K562 (cell line): ENCODE data around the gene HELB. TPM values are rescaled to one million over a fixed set of nuclear protein-coding genes. Genes with fewer than 3 reads are reported as not detected.

ENCODE experiments used
- CHD2 ChIP-seq: IDR thresholded peaks from 2 replicates; pipeline ENCODE4 v1.6.1; 2011; ENCODE audit warnings: low read depth, low read length
- FOXK1 ChIP-seq: sonication (generic); formaldehyde crosslinking; IDR thresholded peaks from 2 replicates; pipeline ENCODE4 v1.8.0; 2022; ENCODE audit warnings: missing genetic modification reagents, mild to moderate bottlenecking, borderline replicate concordance
- IRF2 ChIP-seq: sonication (generic); formaldehyde crosslinking; IDR thresholded peaks from 2 replicates; pipeline ENCODE4 v1.8.1; 2022; ENCODE audit warnings: mild to moderate bottlenecking, missing genetic modification reagents
- KAT8 ChIP-seq: fragments of 450-650 bp; IDR thresholded peaks from 2 replicates; pipeline ENCODE4 v1.6.1; 2016; ENCODE audit warnings: low read depth, mild to moderate bottlenecking
- LARP7 ChIP-seq: fragments of 450-650 bp; IDR thresholded peaks from 2 replicates; pipeline ENCODE4 v1.6.1; 2016
- MTA3 ChIP-seq: fragments of 450-650 bp; formaldehyde crosslinking; IDR thresholded peaks from 2 replicates; pipeline ENCODE4 v1.6.1; 2017; ENCODE audit warnings: mild to moderate bottlenecking, borderline replicate concordance
- NBN ChIP-seq: fragments of 450-650 bp; IDR thresholded peaks from 2 replicates; pipeline ENCODE4 v1.6.1; 2016; ENCODE audit warnings: low read depth, mild to moderate bottlenecking
- NONO ChIP-seq, 2 experiments: fragments of 200-400 bp in 1 of 2; fragments of 450-650 bp in 1 of 2; formaldehyde crosslinking in 1 of 2; IDR thresholded peaks; 2 replicates each; pipeline ENCODE4 v1.6.1; 2017; ENCODE audit warnings: low read depth in 2 of 2, mild to moderate bottlenecking in 2 of 2, moderate library complexity in 2 of 2, low read length in 1 of 2
- PBX2 ChIP-seq, 2 experiments: IDR thresholded peaks in 1 of 2; conservative IDR thresholded peaks in 1 of 2; 2 replicates each; pipeline ENCODE4 v1.6.1; 2016; ENCODE audit warnings: low read depth in 2 of 2, mild to moderate bottlenecking in 1 of 2, missing compliant biosample characterization in 1 of 2, missing genetic modification characterization in 1 of 2, moderate library complexity in 1 of 2
- POLR2AphosphoS2 ChIP-seq: IDR thresholded peaks from 2 replicates; pipeline ENCODE4 v1.6.1; 2012; ENCODE audit warnings: low read length, improper control_type of control experiment
- PRPF4 ChIP-seq: fragments of 200-400 bp; formaldehyde crosslinking; IDR thresholded peaks from one replicate; pipeline ENCODE4 v1.6.1; 2017; ENCODE audit warnings: low read length, low read depth, mild to moderate bottlenecking; ENCODE audit not compliant: insufficient read depth, poor library complexity, severe bottlenecking
- RB1 ChIP-seq: fragments of 450-650 bp; IDR thresholded peaks from 2 replicates; pipeline ENCODE4 v1.6.1; 2017; ENCODE audit warnings: low read depth, mild to moderate bottlenecking
- RHOXF2B ChIP-seq: fragments of 250-450 bp; sonication (Bioruptor Pico); conservative IDR thresholded peaks from 2 replicates; pipeline ENCODE4 v1.5.1; 2021
- YBX1 ChIP-seq: fragments of 450-650 bp; IDR thresholded peaks from 2 replicates; pipeline ENCODE4 v1.7.1; 2016; ENCODE audit warnings: mild to moderate bottlenecking
- ZNF324 ChIP-seq: fragments of 250-450 bp; sonication (Bioruptor Pico); IDR thresholded peaks from 2 replicates; pipeline ENCODE4 v1.4.0; 2020; ENCODE audit warnings: mild to moderate bottlenecking
- ZNF589 ChIP-seq: fragments of 200-800 bp; sonication (Bioruptor generic); IDR thresholded peaks from 2 replicates; pipeline ENCODE4 v1.6.1; 2016; ENCODE audit warnings: low read depth, missing genetic modification characterization, missing compliant biosample characterization
- ZNF785 ChIP-seq: fragments of 250-450 bp; sonication (Bioruptor Pico); IDR thresholded peaks from 2 replicates; pipeline ENCODE4 v1.4.0; 2020; ENCODE audit warnings: mild to moderate bottlenecking
- polyA plus RNA-seq, 8 experiments: library from polyadenylated mRNA; depleted of rRNA in 4 of 8; stranded (reverse) in 5 of 8; unstranded in 3 of 8; fragments of >200 nt; fragmentation: Nextera tagmentation in 2 of 8; fragmentation: Illumina TruSeq in 1 of 8; extraction: Ambion mirVana in 2 of 8; extraction: Trizol in 1 of 8; gene quantifications; 2 replicates each; pipeline versions ENCODE4 v1.2.1 to v1.2.3, GENCODE V29; 2011 to 2014; ENCODE audit warnings: inconsistent platforms in 1 of 8, missing spikeins in 1 of 8
- total RNA-seq, 7 experiments: library from RNA; depleted of rRNA in 6 of 7; stranded (reverse); fragments of >200 nt in 6 of 7; fragmentation: Illumina TruSeq in 2 of 7; extraction: Trizol in 2 of 7; gene quantifications; 2 replicates each; pipeline versions ENCODE4 v1.2.1 to v1.2.3, GENCODE V29; 2011 to 2021; ENCODE audit warnings: low replicate concordance in 1 of 7
- TF ChIP-seq, protein P1 (sequence below): sonication (generic); formaldehyde crosslinking; IDR thresholded peaks from 2 replicates; pipeline ENCODE4 v1.8.0; 2022; ENCODE audit warnings: mild to moderate bottlenecking, missing genetic modification reagents
- TF ChIP-seq, protein P2 (sequence below): fragments of 250-450 bp; sonication (Bioruptor Pico); IDR thresholded peaks from 2 replicates; pipeline ENCODE4 v1.4.0; 2020; ENCODE audit warnings: mild to moderate bottlenecking, moderate library complexity
- TF ChIP-seq, protein P3 (sequence below), 2 experiments: fragments of 450-650 bp; IDR thresholded peaks; 2 replicates each; pipeline ENCODE4 v1.6.1; 2016

Gene HELB
- total and polyA plus RNA-seq, 9 of the 15 experiments (the other 6 are each of a cell fraction or from before 2014, with no cell fraction given), result 0.74 to 7.6 (median 2.4) TPM

- no peak for TF ChIP-seq PBX2 (CRISPR knock-in tag; IDR thresholded peaks at IDR 0.05; ENCODE audit: low read depth)
- TF ChIP-seq PBX2 (tag; conservative IDR thresholded peaks at IDR 0.05; ENCODE audit: low read depth), result peak; percentile 59; the same call in 1 of the 2 replicates
- TF ChIP-seq, protein P1, sequence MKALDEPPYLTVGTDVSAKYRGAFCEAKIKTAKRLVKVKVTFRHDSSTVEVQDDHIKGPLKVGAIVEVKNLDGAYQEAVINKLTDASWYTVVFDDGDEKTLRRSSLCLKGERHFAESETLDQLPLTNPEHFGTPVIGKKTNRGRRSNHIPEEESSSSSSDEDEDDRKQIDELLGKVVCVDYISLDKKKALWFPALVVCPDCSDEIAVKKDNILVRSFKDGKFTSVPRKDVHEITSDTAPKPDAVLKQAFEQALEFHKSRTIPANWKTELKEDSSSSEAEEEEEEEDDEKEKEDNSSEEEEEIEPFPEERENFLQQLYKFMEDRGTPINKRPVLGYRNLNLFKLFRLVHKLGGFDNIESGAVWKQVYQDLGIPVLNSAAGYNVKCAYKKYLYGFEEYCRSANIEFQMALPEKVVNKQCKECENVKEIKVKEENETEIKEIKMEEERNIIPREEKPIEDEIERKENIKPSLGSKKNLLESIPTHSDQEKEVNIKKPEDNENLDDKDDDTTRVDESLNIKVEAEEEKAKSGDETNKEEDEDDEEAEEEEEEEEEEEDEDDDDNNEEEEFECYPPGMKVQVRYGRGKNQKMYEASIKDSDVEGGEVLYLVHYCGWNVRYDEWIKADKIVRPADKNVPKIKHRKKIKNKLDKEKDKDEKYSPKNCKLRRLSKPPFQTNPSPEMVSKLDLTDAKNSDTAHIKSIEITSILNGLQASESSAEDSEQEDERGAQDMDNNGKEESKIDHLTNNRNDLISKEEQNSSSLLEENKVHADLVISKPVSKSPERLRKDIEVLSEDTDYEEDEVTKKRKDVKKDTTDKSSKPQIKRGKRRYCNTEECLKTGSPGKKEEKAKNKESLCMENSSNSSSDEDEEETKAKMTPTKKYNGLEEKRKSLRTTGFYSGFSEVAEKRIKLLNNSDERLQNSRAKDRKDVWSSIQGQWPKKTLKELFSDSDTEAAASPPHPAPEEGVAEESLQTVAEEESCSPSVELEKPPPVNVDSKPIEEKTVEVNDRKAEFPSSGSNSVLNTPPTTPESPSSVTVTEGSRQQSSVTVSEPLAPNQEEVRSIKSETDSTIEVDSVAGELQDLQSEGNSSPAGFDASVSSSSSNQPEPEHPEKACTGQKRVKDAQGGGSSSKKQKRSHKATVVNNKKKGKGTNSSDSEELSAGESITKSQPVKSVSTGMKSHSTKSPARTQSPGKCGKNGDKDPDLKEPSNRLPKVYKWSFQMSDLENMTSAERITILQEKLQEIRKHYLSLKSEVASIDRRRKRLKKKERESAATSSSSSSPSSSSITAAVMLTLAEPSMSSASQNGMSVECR (CRISPR knock-in tag), result 0 out of 2 replicates have a peak, but pooled peaks have one; percentile 13
- TF ChIP-seq RHOXF2B (CRISPR knock-in tag), result no peak
- no peak for TF ChIP-seq POLR2AphosphoS2
- TF ChIP-seq CHD2, result no peak
- TF ChIP-seq ZNF589, result no peak
- no peak for TF ChIP-seq YBX1
- no peak for TF ChIP-seq NBN
- no peak for TF ChIP-seq RB1
- TF ChIP-seq PRPF4, result no peak
- TF ChIP-seq, protein P2, sequence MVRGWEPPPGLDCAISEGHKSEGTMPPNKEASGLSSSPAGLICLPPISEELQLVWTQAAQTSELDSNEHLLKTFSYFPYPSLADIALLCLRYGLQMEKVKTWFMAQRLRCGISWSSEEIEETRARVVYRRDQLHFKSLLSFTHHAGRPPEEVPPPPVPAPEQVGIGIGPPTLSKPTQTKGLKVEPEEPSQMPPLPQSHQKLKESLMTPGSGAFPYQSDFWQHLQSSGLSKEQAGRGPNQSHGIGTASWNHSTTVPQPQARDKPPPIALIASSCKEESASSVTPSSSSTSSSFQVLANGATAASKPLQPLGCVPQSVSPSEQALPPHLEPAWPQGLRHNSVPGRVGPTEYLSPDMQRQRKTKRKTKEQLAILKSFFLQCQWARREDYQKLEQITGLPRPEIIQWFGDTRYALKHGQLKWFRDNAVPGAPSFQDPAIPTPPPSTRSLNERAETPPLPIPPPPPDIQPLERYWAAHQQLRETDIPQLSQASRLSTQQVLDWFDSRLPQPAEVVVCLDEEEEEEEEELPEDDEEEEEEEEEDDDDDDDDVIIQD (CRISPR knock-in tag), result no peak
- TF ChIP-seq NONO (IDR thresholded peaks at IDR 0.05; ENCODE audit: low read depth in 2 of 2, low read length in 1 of 2), result no peak
- no peak for TF ChIP-seq LARP7
- TF ChIP-seq ZNF324 (CRISPR knock-in tag), result no peak
- TF ChIP-seq, protein P3, sequence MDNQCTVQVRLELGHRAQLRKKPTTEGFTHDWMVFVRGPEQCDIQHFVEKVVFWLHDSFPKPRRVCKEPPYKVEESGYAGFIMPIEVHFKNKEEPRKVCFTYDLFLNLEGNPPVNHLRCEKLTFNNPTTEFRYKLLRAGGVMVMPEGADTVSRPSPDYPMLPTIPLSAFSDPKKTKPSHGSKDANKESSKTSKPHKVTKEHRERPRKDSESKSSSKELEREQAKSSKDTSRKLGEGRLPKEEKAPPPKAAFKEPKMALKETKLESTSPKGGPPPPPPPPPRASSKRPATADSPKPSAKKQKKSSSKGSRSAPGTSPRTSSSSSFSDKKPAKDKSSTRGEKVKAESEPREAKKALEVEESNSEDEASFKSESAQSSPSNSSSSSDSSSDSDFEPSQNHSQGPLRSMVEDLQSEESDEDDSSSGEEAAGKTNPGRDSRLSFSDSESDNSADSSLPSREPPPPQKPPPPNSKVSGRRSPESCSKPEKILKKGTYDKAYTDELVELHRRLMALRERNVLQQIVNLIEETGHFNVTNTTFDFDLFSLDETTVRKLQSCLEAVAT (IDR thresholded peaks at IDR 0.05), result no peak
- TF ChIP-seq IRF2, result no peak
- TF ChIP-seq KAT8, result no peak
- no peak for TF ChIP-seq MTA3
- TF ChIP-seq ZNF785 (CRISPR knock-in tag), result no peak
- no peak for TF ChIP-seq FOXK1
Measured at GRCh38 chr12:66302827-66303169, 505 bp downstream of the HELB start (continued).
